Measurements from ENCODE around the gene BIN1.

The BIN1 gene

GRCh38 chr2:127027715-127028114 is 79.2 kb downstream of the BIN1 start:
- Histone ChIP-seq H3K27ac (ENCODE audit: low read depth, low read length) (no peak overlapping the region), H3K4me3 (ENCODE audit: low read depth, low read length) (no peak overlapping the region), H3K9ac (ENCODE audit: low read depth, low read length) (no peak overlapping the region), H3K9me3 (ENCODE audit: control insufficient read depth, insufficient read depth, low read length) (no peaks in the 10 kb centered on the region), H3K27me3 (ENCODE audit: control insufficient read depth, insufficient read depth, low read length) (no peaks in the 10 kb centered on the region), H3K36me3 (ENCODE audit: control insufficient read depth, insufficient read depth, low read length) (no peaks in the 10 kb centered on the region), H3K4me1 (ENCODE audit: control insufficient read depth, insufficient read depth, low read length) (0 out of 2 replicates have a peak, but pooled peaks cover 3% of the 10 kb centered on the region)

- Histone ChIP-seq H3K4me3 (ENCODE audit: low read depth, low read length) (peak overlapping the region; percentile 85), H3K9ac (ENCODE audit: low read depth, low read length) (peak overlapping the region; percentile 59)
Observed at GRCh38 chr2:127025359-127026166, 81.4 kb downstream of the BIN1 start.

GRCh38 chr2:127024769-127025358 is 82.1 kb downstream of the BIN1 start:
- no peaks in the 10 kb centered on the region for H3K9me3 ChIP-seq (ENCODE audit: control insufficient read depth, insufficient read depth, low read length)
- H3K4me3 ChIP-seq (ENCODE audit: low read depth, low read length) = peak overlapping the region; percentile 85
- no peaks in the 10 kb centered on the region for H3K36me3 ChIP-seq (ENCODE audit: control insufficient read depth, insufficient read depth, low read length)
- H3K27ac ChIP-seq (ENCODE audit: low read depth, low read length) = peak overlapping the region; percentile 51
- 0 out of 2 replicates have a peak, but pooled peaks cover 3% of the 10 kb centered on the region for H3K4me1 ChIP-seq (ENCODE audit: control insufficient read depth, insufficient read depth, low read length)
- H3K27me3 ChIP-seq (ENCODE audit: control insufficient read depth, insufficient read depth, low read length) = no peaks in the 10 kb centered on the region
- peak overlapping the region; percentile 59 for H3K9ac ChIP-seq (ENCODE audit: low read depth, low read length)

More at GRCh38 chr2:127025359-127026166, 81.4 kb downstream of the BIN1 start:
- H3K9me3 ChIP-seq (ENCODE audit: control insufficient read depth, insufficient read depth, low read length) = no peaks in the 10 kb centered on the region
- H3K36me3 ChIP-seq (ENCODE audit: control insufficient read depth, insufficient read depth, low read length) = no peaks in the 10 kb centered on the region
- no peaks in the 10 kb centered on the region for H3K27me3 ChIP-seq (ENCODE audit: control insufficient read depth, insufficient read depth, low read length)
- H3K27ac ChIP-seq (ENCODE audit: low read depth, low read length) = peak overlapping the region; percentile 51
- 0 out of 2 replicates have a peak, but pooled peaks cover 3% of the 10 kb centered on the region for H3K4me1 ChIP-seq (ENCODE audit: control insufficient read depth, insufficient read depth, low read length)

- Histone ChIP-seq H3K9ac (ENCODE audit: low read depth, low read length) (no peak overlapping the region), H3K27me3 (ENCODE audit: control insufficient read depth, insufficient read depth, low read length) (no peaks in the 10 kb centered on the region), H3K27ac (ENCODE audit: low read depth, low read length) (no peak overlapping the region)
Observed at GRCh38 chr2:127023504-127023903, 83.5 kb downstream of the BIN1 start.

GRCh38 chr2:127022817-127023216 is 84.1 kb downstream of the BIN1 start:
- H3K36me3 ChIP-seq (ENCODE audit: control insufficient read depth, insufficient read depth, low read length) = no peaks in the 10 kb centered on the region
- no peaks in the 10 kb centered on the region for H3K27me3 ChIP-seq (ENCODE audit: control insufficient read depth, insufficient read depth, low read length)
- no peak overlapping the region for H3K4me3 ChIP-seq (ENCODE audit: low read depth, low read length)
- no peak overlapping the region for H3K27ac ChIP-seq (ENCODE audit: low read depth, low read length)
- no peak overlapping the region for H3K9ac ChIP-seq (ENCODE audit: low read depth, low read length)
- 0 out of 2 replicates have a peak, but pooled peaks cover 3% of the 10 kb centered on the region for H3K4me1 ChIP-seq (ENCODE audit: control insufficient read depth, insufficient read depth, low read length)
- no peaks in the 10 kb centered on the region for H3K9me3 ChIP-seq (ENCODE audit: control insufficient read depth, insufficient read depth, low read length)

More at GRCh38 chr2:127023504-127023903, 83.5 kb downstream of the BIN1 start:
- H3K9me3 ChIP-seq (ENCODE audit: control insufficient read depth, insufficient read depth, low read length) = no peaks in the 10 kb centered on the region
- no peaks in the 10 kb centered on the region for H3K36me3 ChIP-seq (ENCODE audit: control insufficient read depth, insufficient read depth, low read length)
- 0 out of 2 replicates have a peak, but pooled peaks cover 3% of the 10 kb centered on the region for H3K4me1 ChIP-seq (ENCODE audit: control insufficient read depth, insufficient read depth, low read length)
- H3K4me3 ChIP-seq (ENCODE audit: low read depth, low read length) = no peak overlapping the region

GRCh38 chr2:127020536-127020935 is 86.4 kb downstream of the BIN1 start:
- H3K27me3 ChIP-seq (ENCODE audit: control insufficient read depth, insufficient read depth, low read length) = no peaks in the 10 kb centered on the region
- no peaks in the 10 kb centered on the region for H3K9me3 ChIP-seq (ENCODE audit: control insufficient read depth, insufficient read depth, low read length)
- H3K27ac ChIP-seq (ENCODE audit: low read depth, low read length) = no peak overlapping the region
- H3K4me1 ChIP-seq (ENCODE audit: control insufficient read depth, insufficient read depth, low read length) = no peaks in the 10 kb centered on the region
- no peak overlapping the region for H3K4me3 ChIP-seq (ENCODE audit: low read depth, low read length)
- no peak overlapping the region for H3K9ac ChIP-seq (ENCODE audit: low read depth, low read length)
- H3K36me3 ChIP-seq (ENCODE audit: control insufficient read depth, insufficient read depth, low read length) = no peaks in the 10 kb centered on the region

GRCh38 chr2:127017548-127017947 is 89.4 kb downstream of the BIN1 start:
- Histone ChIP-seq H3K4me1 (ENCODE audit: control insufficient read depth, insufficient read depth, low read length) (no peaks in the 10 kb centered on the region), H3K36me3 (ENCODE audit: control insufficient read depth, insufficient read depth, low read length) (no peaks in the 10 kb centered on the region), H3K9me3 (ENCODE audit: control insufficient read depth, insufficient read depth, low read length) (no peaks in the 10 kb centered on the region), H3K4me3 (ENCODE audit: low read depth, low read length) (no peak overlapping the region), H3K9ac (ENCODE audit: low read depth, low read length) (no peak overlapping the region), H3K27ac (ENCODE audit: low read depth, low read length) (no peak overlapping the region), H3K27me3 (ENCODE audit: control insufficient read depth, insufficient read depth, low read length) (no peaks in the 10 kb centered on the region)

GRCh38 chr2:127016329-127016728 is 90.6 kb downstream of the BIN1 start:
- H3K36me3 ChIP-seq (ENCODE audit: control insufficient read depth, insufficient read depth, low read length) = no peaks in the 10 kb centered on the region
- H3K9me3 ChIP-seq (ENCODE audit: control insufficient read depth, insufficient read depth, low read length) = no peaks in the 10 kb centered on the region
- no peaks in the 10 kb centered on the region for H3K27me3 ChIP-seq (ENCODE audit: control insufficient read depth, insufficient read depth, low read length)
- no peak overlapping the region for H3K9ac ChIP-seq (ENCODE audit: low read depth, low read length)
- no peaks in the 10 kb centered on the region for H3K4me1 ChIP-seq (ENCODE audit: control insufficient read depth, insufficient read depth, low read length)
- no peak overlapping the region for H3K27ac ChIP-seq (ENCODE audit: low read depth, low read length)
- H3K4me3 ChIP-seq (ENCODE audit: low read depth, low read length) = no peak overlapping the region

- Histone ChIP-seq H3K27ac (ENCODE audit: low read depth, low read length) (no peak overlapping the region), H3K4me3 (ENCODE audit: low read depth, low read length) (no peak overlapping the region), H3K4me1 (ENCODE audit: control insufficient read depth, insufficient read depth, low read length) (no peaks in the 10 kb centered on the region), H3K27me3 (ENCODE audit: control insufficient read depth, insufficient read depth, low read length) (no peaks in the 10 kb centered on the region), H3K36me3 (ENCODE audit: control insufficient read depth, insufficient read depth, low read length) (no peaks in the 10 kb centered on the region), H3K9me3 (ENCODE audit: control insufficient read depth, insufficient read depth, low read length) (no peaks in the 10 kb centered on the region), H3K9ac (ENCODE audit: low read depth, low read length) (no peak overlapping the region)
Observed at GRCh38 chr2:127015106-127015910, 91.6 kb downstream of the BIN1 start.

GRCh38 chr2:127014630-127015029 is 92.3 kb downstream of the BIN1 start:
- Histone ChIP-seq H3K4me3 (ENCODE audit: low read depth, low read length) (no peak overlapping the region), H3K36me3 (ENCODE audit: control insufficient read depth, insufficient read depth, low read length) (no peaks in the 10 kb centered on the region), H3K4me1 (ENCODE audit: control insufficient read depth, insufficient read depth, low read length) (no peaks in the 10 kb centered on the region), H3K27me3 (ENCODE audit: control insufficient read depth, insufficient read depth, low read length) (no peaks in the 10 kb centered on the region), H3K9ac (ENCODE audit: low read depth, low read length) (no peak overlapping the region), H3K9me3 (ENCODE audit: control insufficient read depth, insufficient read depth, low read length) (no peaks in the 10 kb centered on the region), H3K27ac (ENCODE audit: low read depth, low read length) (no peak overlapping the region)

All from HUES48 (cell line).